ENCODE data around the gene ARL16.

ARL16 gene

GRCh38 chr17:81666342-81667191 is 17.0 kb downstream of the ARL16 start, which contains the start of the genes CCDC137 and OXLD1:
Gene CCDC137 (plus strand): TSS chr17:81666737. CDS start chr17:81666767, 30 bp downstream.
Gene OXLD1 (minus strand): TSS chr17:81666605. CDS start chr17:81666577, 28 bp downstream.
- DNase-seq (ENCODE audit: low read depth): peak; percentile 98

DNA sequence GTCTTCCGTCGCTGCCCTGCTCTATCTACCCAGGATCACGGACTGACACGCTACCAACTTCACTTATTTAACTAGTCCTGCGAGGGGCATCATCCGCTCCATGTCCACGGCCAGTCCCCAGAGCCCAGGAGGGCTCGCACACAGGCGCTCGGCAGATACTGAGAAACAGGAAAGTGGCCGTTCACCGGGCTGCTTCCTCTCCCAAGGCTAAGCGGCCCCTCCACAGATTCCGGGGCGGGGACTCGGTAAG is 17.6 kb downstream of the ARL16 start:
- DNase-seq (ENCODE audit: low read depth): peak; percentile 37

DNA sequence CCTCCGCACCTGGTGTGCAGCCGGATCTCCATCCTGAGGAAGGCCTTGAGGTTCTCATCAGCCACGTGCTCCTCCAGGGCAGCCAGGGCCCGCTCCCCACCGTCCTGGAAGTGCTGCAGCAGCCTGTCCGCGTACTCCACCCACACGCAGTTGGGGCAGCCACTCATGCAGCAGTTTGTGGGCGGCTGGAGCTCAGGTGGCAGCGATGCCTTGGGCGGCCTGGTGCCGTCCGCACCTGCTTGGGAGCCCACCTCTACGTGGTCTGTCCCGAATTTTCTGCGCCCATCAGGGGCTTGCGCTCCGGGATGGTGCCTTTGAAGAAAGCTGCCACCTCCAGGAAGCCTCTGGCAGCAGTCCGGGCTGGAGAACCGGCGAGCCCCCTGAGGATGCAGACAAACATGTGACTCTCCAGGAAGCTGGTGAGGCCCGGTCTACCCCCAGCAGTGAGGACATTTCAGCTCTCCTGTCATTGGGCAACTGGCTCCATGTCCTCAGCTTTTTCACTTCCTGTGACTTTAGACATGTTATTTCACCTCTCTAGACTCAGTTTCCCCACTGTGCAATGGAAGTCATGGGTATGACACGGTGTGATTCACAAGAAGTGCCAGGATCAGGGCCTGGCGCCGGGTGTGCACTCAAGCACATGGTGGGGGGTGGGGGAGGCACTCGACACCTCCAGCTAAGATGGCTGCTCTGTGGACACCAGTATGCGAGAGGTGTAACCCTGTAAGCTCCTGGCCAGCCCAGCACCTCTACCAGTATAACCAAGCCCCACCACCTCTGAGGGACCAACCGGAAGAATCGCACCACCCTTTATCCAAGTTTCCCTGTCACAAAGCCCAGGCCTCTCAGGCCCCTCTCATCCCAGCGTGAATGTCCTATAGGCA is 18.1 kb downstream of the ARL16 start:
- DNase-seq (ENCODE audit: low read depth): peak; percentile 24

DNA sequence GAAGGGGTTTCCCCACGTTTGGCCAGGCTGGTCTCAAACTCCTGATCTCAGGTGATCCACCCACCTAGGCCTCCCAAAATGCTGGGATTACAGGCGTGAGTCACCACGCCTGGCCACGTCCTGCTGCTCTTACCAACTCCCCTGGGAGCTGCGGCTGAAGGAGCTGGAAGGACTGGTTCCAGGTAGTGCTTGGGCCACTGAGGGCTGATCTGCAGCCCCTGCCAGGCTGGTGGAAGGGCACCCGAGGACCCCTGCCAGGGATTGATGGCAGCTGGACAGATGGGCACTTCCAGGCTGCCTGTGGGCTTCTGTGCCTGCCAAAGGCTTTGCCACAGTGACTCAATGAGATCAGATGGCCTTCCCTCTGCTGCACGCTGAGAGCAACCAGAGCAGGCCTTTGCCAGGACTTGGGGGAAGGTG is 19.5 kb downstream of the ARL16 start:
- no peak for DNase-seq (ENCODE audit: low read depth)

GRCh38 chr17:81662002-81662401 is 21.6 kb downstream of the ARL16 start:
- DNase-seq (ENCODE audit: low read depth): no peak

- DNase-seq (ENCODE audit: low read depth): no peak
Observed at GRCh38 chr17:81660441-81660840, 23.2 kb downstream of the ARL16 start.

DNA sequence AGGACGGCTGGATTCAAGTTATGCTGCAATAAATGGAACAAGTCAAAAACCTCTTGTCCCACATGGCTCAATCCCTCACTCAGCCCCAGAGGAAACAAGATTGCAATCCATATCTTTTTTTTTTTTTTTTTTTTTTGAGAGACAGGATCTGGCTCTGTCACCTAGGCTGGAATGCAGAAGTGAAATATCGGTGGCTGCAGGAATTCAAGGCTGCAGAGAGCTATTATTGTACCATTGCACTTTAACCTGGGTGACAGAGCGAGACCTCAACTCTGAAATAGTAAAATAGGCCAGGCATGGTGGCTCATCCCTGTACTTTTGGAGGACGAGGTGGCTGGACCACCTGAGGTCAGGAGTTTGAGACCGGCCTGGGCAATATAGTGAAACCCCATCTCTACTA is 24.6 kb downstream of the ARL16 start:
- DNase-seq (ENCODE audit: low read depth): no peak

- no peak for DNase-seq (ENCODE audit: low read depth)
Observed at GRCh38 chr17:81656835-81657234, 26.8 kb downstream of the ARL16 start.

DNA sequence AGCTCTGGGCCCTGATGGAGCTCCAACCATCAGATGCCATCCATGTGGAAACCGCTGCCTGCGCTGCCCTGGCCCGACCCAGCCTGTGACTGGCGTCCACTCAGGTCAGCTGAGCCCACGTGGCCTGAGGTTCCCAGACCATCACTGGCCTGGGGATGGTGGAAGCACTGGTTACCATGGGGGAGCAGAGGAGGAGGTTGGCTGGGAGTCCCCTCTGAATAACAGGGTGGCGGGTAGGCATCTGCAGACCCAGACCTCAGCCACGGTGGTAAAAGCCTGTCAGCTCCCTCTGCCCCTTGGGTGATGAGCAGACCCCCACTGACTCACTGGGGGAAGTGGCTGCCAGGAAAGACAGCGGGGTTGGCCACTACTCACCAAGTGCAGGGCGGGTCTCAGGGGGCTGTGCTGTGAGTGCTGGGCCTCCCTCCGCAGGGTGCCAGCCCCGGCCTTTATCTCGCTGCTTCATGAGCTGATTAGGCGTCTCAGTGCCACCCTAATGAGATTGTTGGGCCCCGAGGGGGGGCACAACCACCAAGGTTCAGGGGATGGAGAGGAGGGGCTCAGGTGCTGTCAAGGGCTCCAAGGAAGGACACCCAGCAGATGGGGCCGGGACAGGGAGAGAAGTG is 27.4 kb downstream of the ARL16 start, which contains the start of gene PDE6G:
TSS of gene PDE6G (minus strand) at position 425 of the 626 bp plus-strand sequence. CDS start 3,237 bp downstream, outside the sequence.
- no peak for DNase-seq (ENCODE audit: low read depth)

GRCh38 chr17:81655378-81656117 is 28.0 kb downstream of the ARL16 start:
- DNase-seq (ENCODE audit: low read depth): no peak

- DNase-seq (ENCODE audit: low read depth): no peak
Observed at GRCh38 chr17:81652906-81653771, 30.5 kb downstream of the ARL16 start.

GRCh38 chr17:81651692-81652091 is 31.9 kb downstream of the ARL16 start:
- DNase-seq (ENCODE audit: low read depth): peak; percentile 95

DNA sequence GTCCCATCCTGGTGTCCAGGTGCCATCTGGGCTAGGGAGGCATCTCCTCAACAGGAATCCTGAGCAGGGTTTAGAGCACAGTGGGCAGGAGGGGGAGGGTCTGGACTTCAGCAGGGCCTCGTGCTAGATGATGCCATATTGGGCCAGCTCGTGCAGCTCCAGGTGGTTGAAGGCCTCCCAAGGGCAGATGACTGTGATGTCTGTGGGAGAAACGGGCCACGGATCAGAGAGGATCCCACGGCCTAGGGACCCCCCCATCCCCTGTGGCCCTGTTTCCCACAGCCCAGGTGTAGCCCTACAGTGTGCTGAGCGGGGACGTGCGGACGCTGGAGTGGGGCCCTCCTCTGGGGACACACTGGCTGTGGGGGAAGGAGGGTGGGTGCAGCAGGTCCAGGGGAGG is 32.6 kb downstream of the ARL16 start:
- DNase-seq (ENCODE audit: low read depth): no peak

- no peak for DNase-seq (ENCODE audit: low read depth)
Observed at GRCh38 chr17:81648707-81649085, 34.9 kb downstream of the ARL16 start.

- DNase-seq (ENCODE audit: low read depth): no peak
Observed at GRCh38 chr17:81648013-81648706, 35.4 kb downstream of the ARL16 start.

DNA sequence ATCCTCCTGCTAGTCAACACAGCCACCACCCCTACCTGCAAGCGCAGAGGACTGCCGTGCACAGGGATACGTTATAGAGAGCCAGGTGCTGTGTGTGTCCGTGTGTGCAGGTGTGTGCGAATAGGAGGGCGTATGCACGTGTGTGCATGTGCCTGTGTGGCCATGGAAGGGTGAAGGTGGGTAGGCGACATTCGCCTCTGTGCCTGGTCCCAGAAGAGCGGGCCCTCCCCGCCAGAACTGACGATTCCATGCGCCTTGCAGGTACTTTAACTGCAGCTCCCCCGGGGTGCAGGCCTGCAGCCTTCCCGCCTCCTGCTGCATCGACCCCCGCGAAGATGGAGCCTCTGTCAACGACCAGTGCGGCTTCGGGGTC is 36.0 kb downstream of the ARL16 start:
- no peak for DNase-seq (ENCODE audit: low read depth)

DNA sequence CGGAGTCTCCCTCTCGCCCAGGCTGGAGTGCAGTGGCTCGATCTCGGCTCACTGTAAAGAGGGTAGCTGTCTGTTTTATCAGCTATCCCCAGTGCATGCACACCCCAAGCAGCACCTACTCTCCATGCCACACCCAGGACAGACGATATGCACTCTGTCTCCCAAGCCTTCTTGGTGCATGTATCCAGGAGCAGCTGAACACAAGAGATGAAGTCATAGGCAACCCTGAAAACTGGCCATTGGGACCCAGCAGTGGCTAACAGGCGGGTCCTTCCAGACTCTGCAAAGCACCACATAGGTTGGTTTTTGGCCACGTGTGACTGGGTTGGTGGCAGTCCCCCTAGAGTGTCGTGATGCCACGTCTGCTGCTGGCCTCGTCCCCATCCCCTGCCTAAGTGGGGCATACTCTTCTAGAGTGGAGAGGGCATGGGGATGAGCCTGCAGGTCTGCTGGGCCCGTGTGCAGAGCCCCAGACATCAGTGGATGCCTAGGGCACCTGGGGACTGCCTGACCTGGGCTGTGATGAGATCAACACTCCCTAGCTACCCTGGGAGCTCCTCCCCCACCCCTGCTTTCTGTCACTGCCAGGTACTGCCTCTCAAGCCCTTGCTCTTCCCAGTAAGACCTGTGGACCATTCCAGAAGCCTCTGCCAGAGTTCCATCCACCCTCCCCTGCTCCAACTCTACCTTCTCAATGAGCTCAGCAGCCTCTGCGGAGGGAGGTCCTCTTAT is 36.6 kb downstream of the ARL16 start:
- DNase-seq (ENCODE audit: low read depth): no peak

DNA sequence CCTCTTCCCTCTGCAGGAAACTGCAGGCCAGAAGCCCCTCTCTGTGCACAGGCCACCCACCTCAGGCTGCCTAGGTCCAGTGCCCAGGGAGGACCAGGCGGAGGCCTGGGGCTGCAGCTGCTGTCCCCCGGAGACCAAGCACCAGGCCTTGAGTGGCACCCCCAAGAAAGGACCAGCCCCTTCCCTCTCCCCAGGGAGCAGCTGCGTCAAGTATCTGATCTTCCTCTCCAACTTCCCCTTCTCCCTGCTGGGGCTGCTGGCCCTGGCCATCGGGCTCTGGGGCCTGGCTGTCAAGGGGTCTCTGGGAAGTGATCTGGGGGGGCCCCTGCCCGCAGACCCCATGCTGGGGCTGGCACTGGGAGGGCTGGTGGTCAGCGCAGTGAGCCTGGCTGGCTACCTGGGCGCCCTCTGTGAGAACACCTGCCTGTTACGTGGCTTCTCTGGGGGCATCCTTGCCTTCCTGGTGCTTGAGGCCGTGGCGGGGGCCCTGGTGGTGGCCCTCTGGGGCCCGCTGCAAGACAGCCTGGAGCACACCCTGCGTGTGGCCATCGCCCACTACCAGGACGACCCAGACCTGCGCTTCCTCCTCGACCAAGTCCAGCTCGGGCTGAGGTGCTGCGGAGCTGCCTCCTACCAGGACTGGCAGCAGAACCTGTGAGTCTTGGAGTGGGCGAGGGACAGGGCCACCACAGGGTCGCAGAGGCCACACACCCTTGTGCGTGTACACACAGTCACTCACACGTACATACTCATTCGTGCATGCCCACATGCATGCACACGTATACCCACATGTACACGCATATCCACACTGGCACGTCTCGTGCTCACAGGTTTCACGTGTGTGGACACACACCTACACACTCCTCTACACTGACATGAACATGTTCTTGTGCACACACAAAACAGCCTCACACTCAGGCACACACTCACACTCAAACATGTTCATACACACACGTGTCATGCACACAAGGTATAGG is 38.3 kb downstream of the ARL16 start:
- DNase-seq (ENCODE audit: low read depth): no peak
